Caco-2 (cell line): ENCODE measurements around the gene C17orf113. TPM values are rescaled to one million over a fixed set of nuclear protein-coding genes. Genes with fewer than 3 reads are reported as not detected.

Experiments used
- BruUV-seq: library from RNA; stranded (reverse); fragments of 400-500 nt; replicated peaks from 2 replicates; lab custom pipeline; 2021; lab: Mats Ljungman, UMichigan
- CTCF ChIA-PET: fragments of 300-600 bp; sonication (Branson Sonifier 250); formaldehyde crosslinking; loops from one replicate; lab custom pipeline; 2022; ENCODE audit warnings: antibody characterized with exemption; lab: Charles Lee
- POLR2A ChIA-PET: fragments of 300-600 bp; sonication (Branson Sonifier 250); formaldehyde crosslinking; loops from one replicate; lab custom pipeline; 2022; ENCODE audit warnings: antibody characterized with exemption; lab: Charles Lee
- DNase-seq, 2 experiments: peaks; one replicate each; pipeline versions ENCODE4 v3.0.0 to v3.0.0-alpha.2; 2020 to 2022
- H3K27me3 ChIP-seq: replicated peaks from 2 replicates; pipeline ENCODE4 v1.6.0; 2011; ENCODE audit warnings: low read length; ENCODE audit not compliant: control insufficient read depth, insufficient read depth
- H3K36me3 ChIP-seq: 2 replicates; pipeline ENCODE4 v1.5.1; 2011; ENCODE audit warnings: low read length; ENCODE audit not compliant: control insufficient read depth, insufficient read depth
- H3K4me1 ChIP-seq: fragments of 250-450 bp; sonication (Bioruptor Pico); 2 replicates; pipeline ENCODE4 v1.5.1; 2020; ENCODE audit warnings: mild to moderate bottlenecking
- H3K4me3 ChIP-seq: 2 replicates; pipeline ENCODE4 v1.5.1; 2011; ENCODE audit warnings: low read depth, mild to moderate bottlenecking, control low read depth, low read length
- H3K9me3 ChIP-seq: fragments of 250-450 bp; sonication (Bioruptor Pico); 2 replicates; pipeline ENCODE4 v1.5.1; 2020; ENCODE audit warnings: mild to moderate bottlenecking, moderate library complexity
- H3K27ac Mint-ChIP-seq: one replicate; pipeline ENCODE4 v1.8.0; 2022; ENCODE audit warnings: mixed read lengths; ENCODE audit not compliant: unreplicated experiment
- H3K27me3 Mint-ChIP-seq: one replicate; pipeline ENCODE4 v1.8.0; 2022; ENCODE audit warnings: mixed read lengths; ENCODE audit not compliant: insufficient read depth, unreplicated experiment
- H3K36me3 Mint-ChIP-seq: one replicate; pipeline ENCODE4 v1.8.0; 2022; ENCODE audit warnings: mild to moderate bottlenecking, mixed read lengths; ENCODE audit not compliant: insufficient read depth, unreplicated experiment
- H3K4me1 Mint-ChIP-seq: one replicate; pipeline ENCODE4 v1.8.0; 2022; ENCODE audit warnings: low read depth, mixed read lengths; ENCODE audit not compliant: unreplicated experiment
- H3K4me3 Mint-ChIP-seq: one replicate; pipeline ENCODE4 v1.8.0; 2022; ENCODE audit warnings: mild to moderate bottlenecking, moderate library complexity, mixed read lengths; ENCODE audit not compliant: unreplicated experiment
- H3K9me3 Mint-ChIP-seq: one replicate; pipeline ENCODE4 v1.8.0; 2022; ENCODE audit warnings: mixed read lengths; ENCODE audit not compliant: unreplicated experiment
- intact Hi-C: fragments of 100-400 bp; cut with micrococcal nuclease; formaldehyde crosslinking; loops from one replicate; pipeline ENCODE4 v1.10.0; 2022; ENCODE audit not compliant: unreplicated experiment
- total RNA-seq: library from RNA; stranded (reverse); gene quantifications from 2 replicates; pipeline ENCODE4 v1.2.3, GENCODE V29; 2022
- TF ChIP-seq, protein P1 (sequence below), 2 experiments: fragments of 200-600 bp in 1 of 2; IDR thresholded peaks; 1 replicate in 1 of 2; 2 replicates in 1 of 2; pipeline versions ENCODE4 v1.5.1 to v1.8.0; 2011 to 2022; ENCODE audit warnings: antibody characterized with exemption in 1 of 2, control low read depth in 1 of 2, inconsistent platforms in 1 of 2, low read depth in 1 of 2, low read length in 1 of 2, mild to moderate bottlenecking in 1 of 2, moderate library complexity in 1 of 2; ENCODE audit not compliant: insufficient read depth in 1 of 2, severe bottlenecking in 1 of 2, unreplicated experiment in 1 of 2

The C17orf113 gene
- total RNA-seq, 1 experiment from 2014 or later = 4.7 TPM

DNA sequence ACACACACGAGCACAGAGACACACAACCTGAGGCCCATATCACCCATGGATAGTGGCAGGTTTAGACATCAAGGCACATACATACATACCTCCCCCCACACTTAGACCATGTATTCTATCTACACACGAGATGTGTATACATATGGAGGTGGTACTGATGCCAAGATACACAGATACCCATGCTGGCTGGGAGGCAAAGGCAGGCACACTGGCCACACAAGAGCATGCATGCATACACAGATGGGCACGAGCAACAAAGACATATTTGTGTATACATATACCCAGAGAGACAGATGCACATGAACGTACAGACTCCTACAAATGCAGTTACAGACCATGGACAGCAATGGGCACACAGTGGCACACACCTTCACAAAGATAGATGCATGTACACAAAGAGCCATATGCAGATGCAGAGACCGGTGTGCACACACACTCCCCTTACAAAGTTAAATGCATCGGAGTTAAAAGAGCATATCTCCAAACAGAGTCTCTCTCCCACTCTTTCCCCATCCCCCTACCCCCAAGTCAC, 2.0 kb upstream of the C17orf113 start:
- intact Hi-C loops = no loop called here
- CTCF ChIA-PET = no interaction called here

DNA sequence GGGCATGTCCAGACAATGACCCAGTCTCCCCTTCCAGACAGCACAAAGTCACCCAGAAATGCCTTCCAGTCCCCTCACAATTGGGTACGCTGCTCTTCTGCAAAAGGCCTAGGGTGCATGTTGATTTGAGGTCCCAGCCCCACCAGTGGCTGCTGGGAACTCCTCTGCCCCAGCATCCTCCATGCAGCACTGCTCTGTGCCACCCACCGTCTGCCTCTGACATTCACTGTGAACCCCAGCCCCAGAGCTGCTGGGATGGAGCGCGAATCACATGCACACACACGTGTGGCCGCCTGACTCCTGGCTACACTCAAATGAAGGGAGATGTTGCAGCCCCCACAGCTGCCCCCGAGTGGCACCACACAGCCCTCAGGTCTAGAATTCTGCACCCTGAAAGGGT, 1.2 kb upstream of the C17orf113 start:
- CTCF ChIA-PET = interaction anchor here (0.9 kb wide), 1 partner anchor 11 kb away, joined by 3 read pairs; no protein-coding TSS in a partner anchor
- DNase-seq = no peak
- Histone ChIP-seq H3K4me3 (no peak overlapping the region), H3K9me3 (no peaks in the 10 kb centered on the region), H3K4me1 (peaks cover 16% of the 10 kb centered on the region), H3K36me3 (no peaks in the 10 kb centered on the region), H3K27me3 (no peaks in the 10 kb centered on the region)
- BruUV-seq = no TSS peak
- H3K4me1 Mint-ChIP-seq = peaks cover 26% of the 10 kb centered on the region
- intact Hi-C loops = no loop called here
- TF ChIP-seq, protein P1, sequence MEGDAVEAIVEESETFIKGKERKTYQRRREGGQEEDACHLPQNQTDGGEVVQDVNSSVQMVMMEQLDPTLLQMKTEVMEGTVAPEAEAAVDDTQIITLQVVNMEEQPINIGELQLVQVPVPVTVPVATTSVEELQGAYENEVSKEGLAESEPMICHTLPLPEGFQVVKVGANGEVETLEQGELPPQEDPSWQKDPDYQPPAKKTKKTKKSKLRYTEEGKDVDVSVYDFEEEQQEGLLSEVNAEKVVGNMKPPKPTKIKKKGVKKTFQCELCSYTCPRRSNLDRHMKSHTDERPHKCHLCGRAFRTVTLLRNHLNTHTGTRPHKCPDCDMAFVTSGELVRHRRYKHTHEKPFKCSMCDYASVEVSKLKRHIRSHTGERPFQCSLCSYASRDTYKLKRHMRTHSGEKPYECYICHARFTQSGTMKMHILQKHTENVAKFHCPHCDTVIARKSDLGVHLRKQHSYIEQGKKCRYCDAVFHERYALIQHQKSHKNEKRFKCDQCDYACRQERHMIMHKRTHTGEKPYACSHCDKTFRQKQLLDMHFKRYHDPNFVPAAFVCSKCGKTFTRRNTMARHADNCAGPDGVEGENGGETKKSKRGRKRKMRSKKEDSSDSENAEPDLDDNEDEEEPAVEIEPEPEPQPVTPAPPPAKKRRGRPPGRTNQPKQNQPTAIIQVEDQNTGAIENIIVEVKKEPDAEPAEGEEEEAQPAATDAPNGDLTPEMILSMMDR (IDR thresholded peaks at IDR 0.05; ENCODE audit: insufficient read depth in 1 of 2, low read depth in 1 of 2, low read length in 1 of 2, severe bottlenecking in 1 of 2, unreplicated experiment in 1 of 2) = no peak
- H3K4me3 Mint-ChIP-seq = peak overlapping the region; percentile 92
- H3K27ac Mint-ChIP-seq = no peak overlapping the region
- H3K27me3 Mint-ChIP-seq = no peaks in the 10 kb centered on the region
- no peaks in the 10 kb centered on the region for H3K9me3 Mint-ChIP-seq
- H3K36me3 Mint-ChIP-seq = no peaks in the 10 kb centered on the region
- POLR2A ChIA-PET = no interaction called here

More for the DNA sequence above, 2.0 kb upstream of the C17orf113 start:
- TF ChIP-seq, protein P1 (IDR thresholded peaks at IDR 0.05; ENCODE audit: insufficient read depth in 1 of 2, low read depth in 1 of 2, low read length in 1 of 2, severe bottlenecking in 1 of 2, unreplicated experiment in 1 of 2) = no peak
- H3K4me1 ChIP-seq = peaks cover 16% of the 10 kb centered on the region
- no peaks in the 10 kb centered on the region for H3K36me3 ChIP-seq
- H3K4me1 Mint-ChIP-seq = peaks cover 26% of the 10 kb centered on the region
- H3K9me3 Mint-ChIP-seq = no peaks in the 10 kb centered on the region
- no peaks in the 10 kb centered on the region for H3K36me3 Mint-ChIP-seq
- H3K9me3 ChIP-seq = no peaks in the 10 kb centered on the region
- no peaks in the 10 kb centered on the region for H3K27me3 ChIP-seq
- no TSS peak for BruUV-seq
- POLR2A ChIA-PET = no interaction called here
- no peak overlapping the region for H3K4me3 ChIP-seq
- no peak overlapping the region for H3K27ac Mint-ChIP-seq
- no peak overlapping the region for H3K4me3 Mint-ChIP-seq
- H3K27me3 Mint-ChIP-seq = no peaks in the 10 kb centered on the region
- no peak for DNase-seq

DNA sequence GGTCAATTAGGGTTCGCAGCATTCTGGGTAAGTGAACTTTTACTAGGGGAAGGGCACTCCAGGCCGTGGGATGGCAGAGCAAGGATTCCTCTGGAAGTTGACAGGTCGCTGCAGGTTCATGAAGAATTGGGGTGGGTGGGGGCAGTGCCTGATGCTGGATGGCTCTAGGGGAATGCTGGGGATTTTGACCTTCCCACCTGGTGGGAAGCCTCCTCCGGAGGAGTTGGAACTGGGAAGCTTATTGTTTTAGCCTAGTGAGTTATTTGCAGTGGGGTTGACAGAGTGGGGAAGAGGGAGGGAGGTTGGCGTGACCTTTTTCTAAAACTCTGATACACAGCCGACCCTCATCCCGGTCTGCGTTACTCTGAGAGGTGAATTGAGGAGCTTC, 606 bp upstream of the C17orf113 start:
- no peak for DNase-seq
- intact Hi-C loops = no loop called here
- TF ChIP-seq, protein P1 (IDR thresholded peaks at IDR 0.05; ENCODE audit: insufficient read depth in 1 of 2, low read depth in 1 of 2, low read length in 1 of 2, severe bottlenecking in 1 of 2, unreplicated experiment in 1 of 2) = no peak
- peaks cover 16% of the 10 kb centered on the region for H3K4me1 ChIP-seq
- Mint-ChIP-seq H3K4me3 (peak overlapping the region; percentile 92), H3K9me3 (no peaks in the 10 kb centered on the region), H3K36me3 (no peaks in the 10 kb centered on the region), H3K27ac (peak overlapping the region; percentile 63), H3K4me1 (peaks cover 26% of the 10 kb centered on the region), H3K27me3 (no peaks in the 10 kb centered on the region)
- peak overlapping the region; percentile 65 for H3K4me3 ChIP-seq
- H3K27me3 ChIP-seq = no peaks in the 10 kb centered on the region
- H3K9me3 ChIP-seq = no peaks in the 10 kb centered on the region
- ChIA-PET POLR2A (interaction anchor here (0.7 kb wide), 1 partner anchor 29 kb away, joined by 3 read pairs; no protein-coding TSS in a partner anchor), CTCF (interaction anchor here (0.6 to 0.9 kb wide), 3 partner anchors 10 to 336 kb away, joined by 3 read pairs; no protein-coding TSS in a partner anchor)
- H3K36me3 ChIP-seq = no peaks in the 10 kb centered on the region
- BruUV-seq = TSS peak; percentile 63
